Adrenal gland (tissue), 12 donors: ENCODE data around the gene INPP4B. TPM values are rescaled to one million over a fixed set of nuclear protein-coding genes. Genes with fewer than 3 reads are reported as not detected.

Experiments used
- DNase-seq, 7 donors: peaks; one replicate each; pipeline ENCODE4 v3.0.0-alpha.2; 2019 to 2020
- H3K27ac ChIP-seq, 5 donors: fragments of 200-600 bp; sonication (generic) in 4 of 5; 1 replicate in 3 of 5; 2 replicates in 2 of 5; pipeline versions ENCODE4 v1.5.1 to v1.8.0; 2016 to 2020; ENCODE audit warnings: mild to moderate bottlenecking in 1 of 5
- H3K27me3 ChIP-seq: fragments of 200-600 bp; 2 replicates; pipeline ENCODE4 v1.8.0; 2021
- H3K36me3 ChIP-seq, 2 donors: fragments of 200-600 bp; replicated peaks in 1 of 2; 1 replicate in 1 of 2; 2 replicates in 1 of 2; pipeline versions ENCODE4 v1.5.1 to v1.8.0; 2018 to 2022
- H3K4me1 ChIP-seq, 2 donors: fragments of 200-600 bp; replicated peaks in 1 of 2; 1 replicate in 1 of 2; 2 replicates in 1 of 2; pipeline versions ENCODE4 v1.5.1 to v1.8.0; 2018 to 2021
- H3K4me3 ChIP-seq, 4 donors: fragments of 200-600 bp; sonication (generic) in 3 of 4; one replicate each; pipeline ENCODE4 v1.5.1; 2016 to 2018
- H3K9me3 ChIP-seq, 3 donors: fragments of 200-600 bp; sonication (generic) in 1 of 3; replicated peaks in 1 of 3; 1 replicate in 2 of 3; 2 replicates in 1 of 3; pipeline versions ENCODE4 v1.5.1 to v1.8.0; 2016 to 2021
- POLR2A ChIP-seq, 2 donors: fragments of 450-650 bp; IDR thresholded peaks; one replicate each; pipeline ENCODE4 v1.6.1; 2017; ENCODE audit warnings: antibody characterized with exemption in 2 of 2, mild to moderate bottlenecking in 2 of 2, moderate library complexity in 1 of 2
- WGBS, 4 donors: extraction: QIAGEN DNeasy Blood & Tissue Kit in 2 of 4; methylation state at CpG; one replicate each; pipeline versions ENCODE4 v1.1.5 to v1.1.7; 2013 to 2017; 5-methylcytosine and 5-hydroxymethylcytosine counted together
- intact Hi-C, 2 donors: fragments of 100-400 bp; cut with DNase I; formaldehyde crosslinking; loops; one replicate each; pipeline versions ENCODE4 v1.14.1 to v1.15.0; 2022 to 2023
- polyA plus RNA-seq, 3 donors: library from polyadenylated mRNA; stranded (reverse); fragments of 200-250 nt in 2 of 3; fragments of 350-450 nt in 1 of 3; fragmentation: Illumina TruSeq in 1 of 3; extraction: RNeasy Lipid Tissue Mini Kit (QIAGEN cat#74804) in 1 of 3; gene quantifications; one replicate each; pipeline ENCODE4 v1.2.3, GENCODE V29; 2013 to 2014
- total RNA-seq, 9 donors: library from RNA; depleted of rRNA in 4 of 9; stranded (reverse); fragments of >200 nt in 4 of 9; fragments of 120-200 nt in 1 of 9; fragmentation: NEBNext Ultra II Directional in 1 of 9; extraction: Animal tissue kit (Norgen Biotek cat#: 25700) in 1 of 9; gene quantifications; one replicate each; pipeline versions ENCODE4 v1.1.0 to v1.2.4, GENCODE V29; 2013 to 2023
- TF ChIP-seq, protein P1 (sequence below), 6 experiments: fragments of 450-650 bp in 4 of 6; fragments of 200-600 bp in 2 of 6; sonication (generic) in 1 of 6; IDR thresholded peaks; 1 replicate in 5 of 6; 2 replicates in 1 of 6; pipeline versions ENCODE4 v1.5.1 to v1.8.0; 2016 to 2021; ENCODE audit warnings: antibody characterized with exemption in 6 of 6, mild to moderate bottlenecking in 2 of 6, moderate library complexity in 1 of 6
- donor health status: healthy with polysubstance abuse.
- donor health status: Bipolar disorder and iron deficiency.
- donor health status: DM: yes; HTN: yes; CAD: no.
- donor health status: DM: no; HTN: no; CAD: no.
- donor health status: DM: no; HTN: no; CAD: no.
- donor health status: DM: yes; HTN: yes; CAD: no.

INPP4B gene
- total and polyA plus RNA-seq, 12 donors, result 2.2 to 21.6 (median 11.8) TPM

DNA sequence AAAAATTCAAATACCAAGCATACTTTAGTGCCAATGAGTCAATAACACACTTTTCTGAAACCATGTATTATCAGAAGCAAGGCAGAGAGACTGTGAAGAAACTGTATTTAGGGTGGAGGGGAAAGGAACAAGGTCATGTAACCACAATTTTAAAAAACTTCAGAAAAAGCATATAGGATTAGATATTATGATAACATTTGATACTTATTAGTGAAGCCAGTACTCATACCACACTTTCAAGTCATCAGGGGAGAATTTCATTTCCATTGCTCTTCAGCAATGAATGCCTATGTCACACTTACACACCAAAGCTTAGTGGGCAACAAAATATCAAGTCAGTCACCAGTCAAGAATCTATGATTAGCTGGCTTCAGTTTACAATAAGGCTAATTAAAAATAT lies 607.5 kb downstream of the INPP4B start:
- no peaks in the 10 kb centered on the region for H3K27me3 ChIP-seq
- peaks cover 5 to 14% of the 10 kb centered on the region in 2 donors for H3K4me1 ChIP-seq
- no peaks in the 10 kb centered on the region for H3K9me3 ChIP-seq
- no peaks in the 10 kb centered on the region for H3K36me3 ChIP-seq
- no peak overlapping the region for H3K27ac ChIP-seq
- no peak overlapping the region for H3K4me3 ChIP-seq
- TF ChIP-seq POLR2A (IDR thresholded peaks at IDR 0.05), result no peak
- TF ChIP-seq, protein P1, sequence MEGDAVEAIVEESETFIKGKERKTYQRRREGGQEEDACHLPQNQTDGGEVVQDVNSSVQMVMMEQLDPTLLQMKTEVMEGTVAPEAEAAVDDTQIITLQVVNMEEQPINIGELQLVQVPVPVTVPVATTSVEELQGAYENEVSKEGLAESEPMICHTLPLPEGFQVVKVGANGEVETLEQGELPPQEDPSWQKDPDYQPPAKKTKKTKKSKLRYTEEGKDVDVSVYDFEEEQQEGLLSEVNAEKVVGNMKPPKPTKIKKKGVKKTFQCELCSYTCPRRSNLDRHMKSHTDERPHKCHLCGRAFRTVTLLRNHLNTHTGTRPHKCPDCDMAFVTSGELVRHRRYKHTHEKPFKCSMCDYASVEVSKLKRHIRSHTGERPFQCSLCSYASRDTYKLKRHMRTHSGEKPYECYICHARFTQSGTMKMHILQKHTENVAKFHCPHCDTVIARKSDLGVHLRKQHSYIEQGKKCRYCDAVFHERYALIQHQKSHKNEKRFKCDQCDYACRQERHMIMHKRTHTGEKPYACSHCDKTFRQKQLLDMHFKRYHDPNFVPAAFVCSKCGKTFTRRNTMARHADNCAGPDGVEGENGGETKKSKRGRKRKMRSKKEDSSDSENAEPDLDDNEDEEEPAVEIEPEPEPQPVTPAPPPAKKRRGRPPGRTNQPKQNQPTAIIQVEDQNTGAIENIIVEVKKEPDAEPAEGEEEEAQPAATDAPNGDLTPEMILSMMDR (IDR thresholded peaks at IDR 0.05), result no peak
- DNase-seq, result no peak
- intact Hi-C loops, result no loop called here

- Histone ChIP-seq H3K4me3 (no peak overlapping the region), H3K27ac (no peak overlapping the region), H3K36me3 (no peaks in the 10 kb centered on the region), H3K9me3 (no peaks in the 10 kb centered on the region), H3K27me3 (no peaks in the 10 kb centered on the region), H3K4me1 (peaks cover under 1 to 3% of the 10 kb centered on the region in 2 donors)
- no peak for DNase-seq
- intact Hi-C loops, result no loop called here
- no peak for TF ChIP-seq POLR2A (IDR thresholded peaks at IDR 0.05)
- TF ChIP-seq, protein P1 (IDR thresholded peaks at IDR 0.05), result no peak
Measured at GRCh38 chr4:142236268-142236667, 609.8 kb downstream of the INPP4B start.

DNA sequence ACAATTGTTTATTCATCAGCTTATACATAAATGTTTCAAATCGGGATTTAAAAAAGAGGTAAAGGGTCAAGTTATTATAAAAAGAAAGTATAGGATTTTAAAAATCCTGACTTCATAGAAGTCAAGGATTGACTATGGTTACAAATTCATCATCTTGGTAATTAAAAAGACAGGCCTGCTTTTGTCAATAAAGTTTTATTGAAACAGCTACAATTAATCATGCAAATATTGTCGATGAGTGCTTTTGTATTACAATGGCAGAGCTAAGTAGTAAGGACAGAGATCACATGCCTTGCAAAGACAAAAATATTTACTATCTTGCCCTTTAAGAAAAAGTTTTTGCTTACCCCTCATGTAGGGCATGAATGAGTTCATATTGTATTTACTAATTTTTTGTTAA lies 614.3 kb downstream of the INPP4B start:
- intact Hi-C loops, result no loop called here
- TF ChIP-seq POLR2A (IDR thresholded peaks at IDR 0.05), result no peak
- TF ChIP-seq, protein P1 (IDR thresholded peaks at IDR 0.05), result no peak
- no peak for DNase-seq
- Histone ChIP-seq H3K9me3 (no peaks in the 10 kb centered on the region), H3K27me3 (no peaks in the 10 kb centered on the region), H3K27ac (no peak overlapping the region), H3K4me1 (no peaks in the 10 kb centered on the region), H3K36me3 (no peaks in the 10 kb centered on the region), H3K4me3 (no peak overlapping the region)
- 95 to 97% (median 95%) methylated on average over 2 of the region's 2 CpGs for WGBS, 4 donors

DNA sequence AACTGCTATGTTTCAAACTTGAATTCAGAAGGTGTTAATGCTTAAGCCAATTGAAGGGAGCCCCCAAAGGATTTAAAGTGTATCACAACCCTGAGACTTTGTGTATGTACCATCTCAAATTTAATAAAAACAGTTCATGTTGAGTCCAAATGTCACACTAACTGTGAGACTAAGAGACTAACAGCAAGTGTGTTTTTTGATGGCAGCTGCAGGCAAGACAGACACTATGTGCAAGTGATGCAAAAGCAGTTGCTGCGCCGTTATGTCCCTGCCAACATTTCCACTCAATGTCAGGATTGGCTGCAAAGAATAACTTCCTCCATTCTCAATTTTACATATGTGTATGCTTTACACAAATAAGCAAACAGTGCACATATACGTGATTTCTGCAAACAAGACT lies 615.1 kb downstream of the INPP4B start:
- H3K4me3 ChIP-seq, result no peak overlapping the region
- TF ChIP-seq, protein P1 (IDR thresholded peaks at IDR 0.05), result no peak
- no peak for TF ChIP-seq POLR2A (IDR thresholded peaks at IDR 0.05)
- H3K36me3 ChIP-seq, result no peaks in the 10 kb centered on the region
- H3K4me1 ChIP-seq, result no peaks in the 10 kb centered on the region
- no peak for DNase-seq
- H3K9me3 ChIP-seq, result no peaks in the 10 kb centered on the region
- intact Hi-C loops, result no loop called here
- H3K27ac ChIP-seq, result no peak overlapping the region
- WGBS, 4 donors, result 72 to 100% (median 95%) methylated on average over 3 of the region's 3 CpGs
- no peaks in the 10 kb centered on the region for H3K27me3 ChIP-seq
